Epithelial cell of proximal tubule (primary cell): ENCODE results near the gene TAF15. TPM values are rescaled to one million over a fixed set of nuclear protein-coding genes. Genes with fewer than 3 reads are reported as not detected.
A peak's percentile ranks its signal among the peaks of the same experiment; 100 is the strongest.

Experiments
- DNase-seq: peaks from one replicate; pipeline ENCODE4 v3.0.0-alpha.2; 2011; ENCODE audit warnings: low read depth
- H3K4me3 ChIP-seq: 2 replicates; pipeline ENCODE4 v1.5.1; 2011; ENCODE audit warnings: low read depth, mild to moderate bottlenecking, low read length
- total RNA-seq: library from RNA; depleted of rRNA; stranded (reverse); fragments of >200 nt; gene quantifications from 2 replicates; pipeline ENCODE4 v1.2.3, GENCODE V29; 2015
- TF ChIP-seq, protein P1 (sequence below): conservative IDR thresholded peaks from 2 replicates; pipeline ENCODE4 v1.5.1; 2012; ENCODE audit warnings: low read depth, mild to moderate bottlenecking, low read length

The TAF15 gene
- total RNA-seq, result 17.3 and 28.1 TPM in 2 replicates

DNA sequence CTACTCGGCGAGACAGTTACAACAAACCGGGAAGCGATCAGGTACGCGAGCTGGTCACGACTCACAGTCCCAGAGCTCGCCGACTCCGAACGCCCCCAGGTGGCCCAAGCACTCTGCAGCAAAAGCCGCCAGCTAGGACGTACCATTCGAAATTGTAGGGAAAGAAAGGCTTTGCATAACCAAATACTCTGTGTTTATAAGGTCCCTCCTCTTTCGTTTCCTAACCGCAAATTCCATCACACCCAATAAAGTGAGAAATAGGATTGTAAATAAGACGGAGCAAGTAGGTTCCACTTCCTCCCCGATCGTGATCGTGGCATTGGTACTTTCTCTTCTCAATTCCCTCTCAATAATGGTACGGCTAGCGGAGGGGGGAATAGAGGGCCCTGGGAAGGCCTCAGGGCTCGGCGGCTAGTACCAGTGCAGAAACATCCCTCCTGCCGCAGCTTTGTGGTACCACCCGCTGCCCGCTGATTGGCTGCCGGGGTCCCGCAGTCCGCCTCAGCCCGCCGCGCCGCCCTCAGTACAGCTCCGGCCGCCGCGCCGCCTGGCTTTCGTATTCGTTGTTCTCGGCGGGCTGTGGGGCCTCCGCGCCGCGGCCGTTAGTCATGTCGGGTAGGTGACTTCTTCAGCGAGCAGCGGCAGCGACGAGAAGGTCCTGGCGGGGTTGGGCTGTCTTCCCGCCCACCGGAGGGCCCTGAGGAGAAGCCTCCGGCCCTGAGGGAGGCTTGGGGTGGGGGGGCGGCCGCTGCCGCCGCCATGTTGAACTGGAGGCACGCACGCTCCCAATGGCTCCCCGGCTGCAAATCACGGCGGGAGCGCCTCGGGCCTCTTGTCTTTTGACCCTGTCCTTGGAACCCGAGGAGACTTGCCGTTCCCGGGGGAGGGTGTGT is at the start of gene TAF15:
TAF15 (plus strand) TSS at position 523 of the 893 bp plus-strand sequence; CDS start at position 609, 86 bp downstream.
- TF ChIP-seq, protein P1, sequence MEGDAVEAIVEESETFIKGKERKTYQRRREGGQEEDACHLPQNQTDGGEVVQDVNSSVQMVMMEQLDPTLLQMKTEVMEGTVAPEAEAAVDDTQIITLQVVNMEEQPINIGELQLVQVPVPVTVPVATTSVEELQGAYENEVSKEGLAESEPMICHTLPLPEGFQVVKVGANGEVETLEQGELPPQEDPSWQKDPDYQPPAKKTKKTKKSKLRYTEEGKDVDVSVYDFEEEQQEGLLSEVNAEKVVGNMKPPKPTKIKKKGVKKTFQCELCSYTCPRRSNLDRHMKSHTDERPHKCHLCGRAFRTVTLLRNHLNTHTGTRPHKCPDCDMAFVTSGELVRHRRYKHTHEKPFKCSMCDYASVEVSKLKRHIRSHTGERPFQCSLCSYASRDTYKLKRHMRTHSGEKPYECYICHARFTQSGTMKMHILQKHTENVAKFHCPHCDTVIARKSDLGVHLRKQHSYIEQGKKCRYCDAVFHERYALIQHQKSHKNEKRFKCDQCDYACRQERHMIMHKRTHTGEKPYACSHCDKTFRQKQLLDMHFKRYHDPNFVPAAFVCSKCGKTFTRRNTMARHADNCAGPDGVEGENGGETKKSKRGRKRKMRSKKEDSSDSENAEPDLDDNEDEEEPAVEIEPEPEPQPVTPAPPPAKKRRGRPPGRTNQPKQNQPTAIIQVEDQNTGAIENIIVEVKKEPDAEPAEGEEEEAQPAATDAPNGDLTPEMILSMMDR, result peak; percentile 79
- peak within 1 kb of the TSS; percentile 85 for H3K4me3 ChIP-seq
- DNase-seq, result peak; percentile 90

DNA sequence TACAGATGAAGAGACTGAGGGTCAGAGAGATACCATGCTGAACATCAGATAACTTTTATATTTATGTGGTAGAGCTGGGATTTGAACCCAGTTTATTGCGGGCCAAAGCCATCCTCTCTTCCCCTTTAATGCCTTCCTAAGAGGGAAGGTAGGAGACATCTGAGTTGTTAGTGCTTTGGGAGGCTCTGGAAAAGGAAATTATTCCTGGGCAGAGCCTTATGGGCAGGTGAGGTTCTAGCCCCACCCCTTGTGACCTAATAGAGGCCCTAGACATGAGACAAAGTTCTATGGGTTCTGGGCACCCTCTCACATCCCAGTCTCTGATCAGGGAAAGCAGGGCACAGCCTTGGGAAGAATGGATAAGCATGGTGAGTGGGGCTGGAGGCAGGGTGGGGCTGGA is 48.7 kb upstream of the TAF15 start, which contains the start of gene C17orf50:
C17orf50 (plus strand) TSS at position 301 of the 400 bp plus-strand sequence; CDS start at position 356, 55 bp downstream.
- no peak for DNase-seq
- TF ChIP-seq, protein P1, result no peak
- no peak within 1 kb of the TSS for H3K4me3 ChIP-seq

DNA sequence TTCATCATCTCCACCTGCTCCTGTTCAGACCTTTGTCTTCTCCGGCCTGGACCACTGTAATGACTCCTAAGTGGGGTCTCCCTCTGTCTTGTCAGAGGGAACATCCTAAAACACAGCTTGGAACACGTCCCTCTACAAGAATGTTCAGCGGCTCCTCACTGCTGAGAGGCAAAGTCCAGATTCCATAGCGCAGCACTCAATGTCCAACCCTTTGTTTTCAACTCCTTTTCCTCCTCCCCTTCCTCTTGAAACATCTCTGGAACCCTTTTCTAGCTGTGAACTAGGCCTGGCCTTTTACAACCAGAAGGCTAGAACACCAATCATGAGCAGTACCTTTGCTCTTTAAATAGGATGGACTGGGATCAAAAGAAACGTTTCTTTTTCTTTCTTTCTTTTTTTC is 47.7 kb upstream of the TAF15 start:
- TF ChIP-seq, protein P1, result no peak
- H3K4me3 ChIP-seq, result no peak overlapping the region
- DNase-seq, result no peak

DNA sequence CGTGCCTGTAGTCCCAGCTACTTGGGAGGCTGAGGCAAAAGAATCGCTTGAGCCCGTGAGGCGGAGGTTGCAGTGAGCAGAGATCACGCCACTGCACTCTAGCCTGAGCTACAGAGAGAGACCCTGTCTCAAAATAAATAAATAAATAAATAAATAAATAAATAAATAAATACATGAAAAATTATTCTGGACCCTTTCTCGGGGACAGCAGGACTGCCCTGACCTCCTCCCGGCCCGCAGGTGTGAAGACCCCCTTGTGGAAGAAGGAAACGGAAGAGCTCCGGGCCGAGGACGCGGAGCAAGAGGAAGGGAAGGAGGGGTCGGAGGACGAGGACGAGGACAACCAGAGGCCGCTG is 45.5 kb upstream of the TAF15 start:
- TF ChIP-seq, protein P1, result no peak
- DNase-seq, result no peak
- peak overlapping the region; percentile 65 for H3K4me3 ChIP-seq

DNA sequence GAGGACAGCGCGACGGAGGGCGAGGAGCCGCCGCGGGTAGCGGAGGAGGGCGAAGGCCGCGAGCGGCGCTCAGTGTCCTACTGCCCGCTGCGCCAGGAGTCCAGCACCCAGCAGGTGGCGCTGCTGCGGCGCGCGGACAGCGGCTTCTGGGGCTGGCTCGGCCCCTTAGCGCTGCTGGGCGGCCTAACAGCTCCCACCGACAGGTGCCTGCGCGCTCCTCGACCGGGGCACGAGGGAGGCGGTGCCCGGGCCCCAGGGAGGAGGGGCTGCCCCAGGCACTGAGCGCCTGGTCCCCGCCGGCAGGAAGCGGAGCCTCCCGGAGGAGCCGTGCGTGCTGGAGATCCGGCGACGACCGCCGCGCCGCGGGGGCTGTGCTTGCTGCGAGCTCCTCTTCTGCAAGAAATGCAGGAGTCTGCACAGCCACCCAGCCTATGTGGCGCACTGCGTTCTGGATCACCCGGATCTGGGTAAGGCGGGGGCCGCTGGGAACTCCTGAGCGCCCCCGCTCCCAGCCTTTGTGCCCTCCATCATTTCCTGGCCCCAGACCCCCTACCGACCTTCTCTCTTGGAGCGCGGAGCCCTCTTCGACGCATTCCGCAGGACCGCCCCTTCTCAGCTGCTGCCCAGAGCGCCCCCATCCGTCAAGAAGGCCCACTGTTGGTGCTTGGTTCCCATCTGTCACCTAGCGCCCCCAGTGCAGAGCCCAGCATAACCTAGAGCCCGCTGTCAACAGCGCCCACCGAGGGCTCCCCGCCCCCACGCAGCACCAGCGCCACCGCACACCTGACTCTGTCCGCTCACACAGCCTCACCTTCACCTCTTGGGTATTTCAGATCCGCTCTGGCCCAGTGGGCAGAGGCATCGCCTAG is 44.9 kb upstream of the TAF15 start:
- DNase-seq, result no peak
- TF ChIP-seq, protein P1, result peak; percentile 75
- H3K4me3 ChIP-seq, result peak overlapping the region; percentile 65

DNA sequence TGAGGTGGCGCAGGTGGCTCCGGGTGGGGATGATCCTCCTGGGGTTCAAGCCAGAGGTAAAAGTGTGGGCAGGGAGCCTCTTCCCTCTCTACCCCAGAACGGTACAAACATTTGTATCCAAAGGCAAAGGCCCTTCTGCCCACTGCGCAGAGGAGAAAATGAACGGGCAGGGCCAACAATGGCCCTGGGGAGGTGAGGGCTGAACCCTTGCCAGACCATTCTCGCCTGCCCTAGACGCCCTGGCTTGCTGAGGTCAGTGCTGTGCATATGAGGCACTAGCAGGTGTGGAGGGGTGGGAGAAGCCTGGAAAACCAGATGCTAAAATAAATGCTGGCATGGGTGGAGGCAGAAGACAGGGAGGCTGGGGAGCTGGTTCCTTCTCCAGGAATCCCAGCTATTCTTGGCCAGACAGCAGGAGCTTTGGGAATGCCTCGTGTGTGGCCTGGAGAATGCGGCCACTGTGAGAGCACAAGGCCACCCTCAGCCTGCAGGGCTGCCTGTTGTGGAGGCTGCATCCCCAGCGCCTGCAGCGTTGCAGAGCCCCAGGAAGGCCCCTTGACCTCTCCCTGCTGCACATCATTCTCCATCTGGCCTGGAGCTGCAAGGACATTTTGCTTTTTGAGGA is 44.1 kb upstream of the TAF15 start:
- H3K4me3 ChIP-seq, result no peak overlapping the region
- TF ChIP-seq, protein P1, result no peak
- no peak for DNase-seq
